NCI-H2107 (cell line): Measurements from ENCODE around the gene LIN7B.
"Not testable (repeated sequence)": the region's sequence is repeated elsewhere in the genome, so short reads cannot be mapped to it uniquely, and the experiment has no call there.

Source experiments
- DNase-seq: peaks from one replicate; lab custom pipeline; 2025; lab: John Stamatoyannopoulos, UW

The LIN7B gene

GRCh38 chr19:49118565-49119410 lies 4.6 kb downstream of the LIN7B start, which contains the start of gene C19orf73:
C19orf73 (minus strand) TSS chr19:49119143; CDS start chr19:49119022, 121 bp downstream.
- DNase-seq = peak; percentile 90

- no peak for DNase-seq
These were observed 5.5 kb downstream of the LIN7B start, which contains the start of gene PPFIA3 for GRCh38 chr19:49119411-49120324. PPFIA3 (plus strand) TSS chr19:49119544; CDS start chr19:49127874, 8,330 bp downstream.

- DNase-seq = no peak
These were observed 6.1 kb downstream of the LIN7B start for GRCh38 chr19:49120325-49120683.

- no peak for DNase-seq
These were observed 6.7 kb downstream of the LIN7B start for GRCh38 chr19:49120868-49121267.

GRCh38 chr19:49121841-49122240 lies 7.7 kb downstream of the LIN7B start:
- DNase-seq = not testable (repeated sequence)

- DNase-seq = not testable (repeated sequence)
These were observed 9.1 kb downstream of the LIN7B start for GRCh38 chr19:49123285-49123684.

GRCh38 chr19:49125025-49125731 lies 11.0 kb downstream of the LIN7B start:
- no peak for DNase-seq

GRCh38 chr19:49126575-49126974 lies 12.4 kb downstream of the LIN7B start:
- no peak for DNase-seq

- DNase-seq = not testable (repeated sequence)
These were observed 13.1 kb downstream of the LIN7B start for GRCh38 chr19:49127225-49127624.

- DNase-seq = peak; percentile 88
These were observed 13.7 kb downstream of the LIN7B start for GRCh38 chr19:49127674-49128544.

- DNase-seq = no peak
These were observed 14.5 kb downstream of the LIN7B start for GRCh38 chr19:49128545-49129237.

GRCh38 chr19:49129238-49129583 lies 15.0 kb downstream of the LIN7B start:
- no peak for DNase-seq

GRCh38 chr19:49130325-49130724 lies 16.2 kb downstream of the LIN7B start:
- no peak for DNase-seq

- DNase-seq = no peak
These were observed 18.9 kb downstream of the LIN7B start for GRCh38 chr19:49132974-49133609.

GRCh38 chr19:49133621-49134454 lies 19.7 kb downstream of the LIN7B start:
- DNase-seq = no peak

GRCh38 chr19:49135686-49136085 lies 21.5 kb downstream of the LIN7B start:
- DNase-seq = no peak

GRCh38 chr19:49136771-49137171 lies 22.6 kb downstream of the LIN7B start:
- no peak for DNase-seq

- DNase-seq = no peak
These were observed 26.8 kb downstream of the LIN7B start for GRCh38 chr19:49140951-49141350.

- DNase-seq = no peak
These were observed 27.2 kb downstream of the LIN7B start for GRCh38 chr19:49141352-49141751.
